Measurements from ENCODE around the gene EPHB3.
A peak's percentile ranks its signal among the peaks of the same experiment; 100 is the strongest.

Gene EPHB3

DNA sequence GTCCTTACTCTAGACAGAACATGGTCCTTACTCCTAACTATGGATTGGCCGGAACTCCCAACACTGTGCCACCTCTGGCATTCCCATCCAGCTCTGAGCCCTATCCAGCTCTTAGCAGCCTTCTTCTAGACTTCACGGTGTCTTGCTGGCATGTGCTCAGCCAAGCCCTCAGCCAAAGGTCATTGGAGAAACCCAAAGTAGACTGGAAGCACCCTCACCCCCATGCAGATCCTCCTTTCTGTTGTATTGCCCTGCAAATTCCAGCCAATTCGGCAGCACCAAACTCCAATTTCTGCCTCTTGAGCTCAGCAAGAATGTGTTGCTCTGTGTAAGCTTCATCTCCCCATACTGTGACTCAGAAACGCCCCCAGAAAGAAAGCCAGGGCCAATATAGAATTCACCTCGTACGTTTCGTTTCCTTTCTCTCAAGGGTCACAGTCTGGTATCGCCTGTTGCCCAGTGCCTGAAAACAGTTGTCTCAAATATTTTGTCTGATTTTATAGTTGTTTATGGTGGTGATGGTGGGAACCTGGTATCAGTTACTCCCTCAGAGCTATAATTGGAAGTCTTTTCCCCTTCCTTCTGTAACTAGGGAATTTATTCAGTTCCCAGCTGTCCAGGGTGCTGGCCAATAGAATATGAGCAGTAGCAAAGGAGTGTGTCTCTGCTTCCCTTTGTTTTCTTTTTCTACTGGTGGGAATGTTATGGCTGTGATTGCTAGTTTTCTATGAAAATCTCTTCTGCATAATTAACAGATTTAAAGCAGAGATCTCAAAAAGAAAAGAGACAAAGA lies 28.4 kb upstream of the EPHB3 start:
- Histone ChIP-seq H3K4me3 (ENCODE audit: low read depth in 1 of 2, low read length in 2 of 2) (no peak overlapping the region), H3K9me3 (ENCODE audit: control insufficient read depth in 1 of 2, low read length in 2 of 2) (no peaks in the 10 kb centered on the region), H3K36me3 (ENCODE audit: control insufficient read depth in 1 of 2, insufficient read depth in 2 of 2, low read length in 2 of 2) (no peaks in the 10 kb centered on the region), H3K27ac (ENCODE audit: low read length) (no peak overlapping the region), H3K4me1 (ENCODE audit: control insufficient read depth in 1 of 2, insufficient read depth in 2 of 2, low read length in 2 of 2) (no peaks in the 10 kb centered on the region), H3K27me3 (ENCODE audit: low read depth, low read length) (no peaks in the 10 kb centered on the region)

DNA sequence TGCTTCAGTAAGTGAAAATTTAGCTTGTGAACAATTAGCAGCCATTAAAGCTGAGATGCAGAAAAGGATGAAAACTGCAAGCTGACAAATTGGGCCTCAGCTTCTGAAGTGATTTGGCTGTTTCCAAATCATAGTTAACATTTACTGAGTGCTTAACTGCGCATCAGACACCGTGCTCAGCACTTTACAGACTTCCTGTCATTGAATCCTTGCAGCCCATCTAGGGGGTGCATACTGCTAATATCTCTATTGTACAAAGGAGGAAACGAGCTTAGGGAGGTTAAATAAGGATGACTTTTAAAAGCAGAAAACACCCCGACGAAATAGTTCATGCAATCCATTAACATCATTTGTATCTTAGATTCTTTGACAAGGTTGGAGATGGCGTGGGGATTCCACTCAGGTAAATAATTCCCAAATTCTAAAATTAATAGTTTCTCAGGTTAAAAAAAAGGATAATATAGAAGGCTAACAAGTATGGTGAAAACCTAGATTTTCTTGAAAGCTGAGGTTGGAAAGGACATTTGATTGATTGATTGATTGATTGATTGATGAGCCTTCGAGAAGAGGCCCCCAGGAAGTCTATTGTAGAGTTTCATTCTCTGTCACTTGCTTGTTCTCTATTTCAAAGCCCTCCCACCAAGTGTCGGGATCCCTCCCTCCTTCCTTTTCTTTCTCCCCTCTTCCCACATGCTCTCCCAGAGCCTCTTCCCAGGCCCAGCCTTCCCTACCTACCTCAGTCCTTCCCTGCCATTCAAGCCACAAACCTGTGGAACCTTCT lies 23.5 kb upstream of the EPHB3 start:
- Histone ChIP-seq H3K9me3 (ENCODE audit: control insufficient read depth in 1 of 2, low read length in 2 of 2) (no peaks in the 10 kb centered on the region), H3K27me3 (ENCODE audit: low read depth, low read length) (peaks cover 5% of the 10 kb centered on the region), H3K4me3 (ENCODE audit: low read depth in 1 of 2, low read length in 2 of 2) (no peak overlapping the region), H3K4me1 (ENCODE audit: control insufficient read depth in 1 of 2, insufficient read depth in 2 of 2, low read length in 2 of 2) (no peaks in the 10 kb centered on the region), H3K27ac (ENCODE audit: low read length) (no peak overlapping the region), H3K36me3 (ENCODE audit: control insufficient read depth in 1 of 2, insufficient read depth in 2 of 2, low read length in 2 of 2) (no peaks in the 10 kb centered on the region)

DNA sequence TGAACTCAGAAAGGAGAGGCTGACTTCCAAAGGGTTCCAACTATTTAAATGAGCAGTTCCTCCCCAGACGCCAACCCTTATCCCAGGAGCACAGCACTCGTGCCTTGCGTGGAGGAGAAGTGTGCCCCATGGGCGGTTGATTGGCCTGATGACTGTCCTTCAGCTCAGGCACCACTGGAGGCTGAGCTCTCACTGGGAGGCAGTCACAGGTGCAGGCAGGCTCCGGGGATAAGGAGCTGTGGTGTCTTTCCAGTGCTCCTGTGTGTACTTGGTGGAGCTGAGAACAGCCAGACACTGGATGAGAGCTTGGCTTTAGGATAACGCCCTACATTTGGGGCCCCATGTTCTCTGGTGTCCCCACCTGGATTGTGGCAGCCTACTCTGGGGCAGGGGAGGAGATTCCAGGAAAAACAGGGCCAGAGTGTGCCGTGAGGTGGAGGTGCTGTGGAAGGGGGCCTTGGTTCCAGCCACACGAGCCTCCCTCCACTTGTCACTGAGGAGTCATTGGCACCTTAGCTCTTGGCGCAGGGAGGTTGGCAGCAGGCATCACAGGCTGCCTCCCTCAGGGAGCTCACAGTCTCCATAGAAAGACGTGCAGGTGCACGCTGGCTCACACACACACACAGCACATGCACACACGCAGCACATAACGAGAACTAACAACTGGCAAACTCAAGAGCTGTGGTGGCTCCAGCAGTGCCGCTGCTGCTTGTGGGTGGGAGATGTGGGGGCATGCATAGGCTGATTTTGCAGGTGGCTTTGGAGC lies 22.7 kb upstream of the EPHB3 start:
- peaks cover 0 to 2% of the 10 kb centered on the region in 2 donors for H3K4me1 ChIP-seq (ENCODE audit: control insufficient read depth in 1 of 2, insufficient read depth in 2 of 2, low read length in 2 of 2)
- H3K4me3 ChIP-seq (ENCODE audit: low read depth in 1 of 2, low read length in 2 of 2): no peak overlapping the region
- H3K27ac ChIP-seq (ENCODE audit: low read length): no peak overlapping the region
- H3K36me3 ChIP-seq (ENCODE audit: control insufficient read depth in 1 of 2, insufficient read depth in 2 of 2, low read length in 2 of 2): no peaks in the 10 kb centered on the region
- peaks cover 5% of the 10 kb centered on the region for H3K27me3 ChIP-seq (ENCODE audit: low read depth, low read length)
- H3K9me3 ChIP-seq (ENCODE audit: control insufficient read depth in 1 of 2, low read length in 2 of 2): no peaks in the 10 kb centered on the region

DNA sequence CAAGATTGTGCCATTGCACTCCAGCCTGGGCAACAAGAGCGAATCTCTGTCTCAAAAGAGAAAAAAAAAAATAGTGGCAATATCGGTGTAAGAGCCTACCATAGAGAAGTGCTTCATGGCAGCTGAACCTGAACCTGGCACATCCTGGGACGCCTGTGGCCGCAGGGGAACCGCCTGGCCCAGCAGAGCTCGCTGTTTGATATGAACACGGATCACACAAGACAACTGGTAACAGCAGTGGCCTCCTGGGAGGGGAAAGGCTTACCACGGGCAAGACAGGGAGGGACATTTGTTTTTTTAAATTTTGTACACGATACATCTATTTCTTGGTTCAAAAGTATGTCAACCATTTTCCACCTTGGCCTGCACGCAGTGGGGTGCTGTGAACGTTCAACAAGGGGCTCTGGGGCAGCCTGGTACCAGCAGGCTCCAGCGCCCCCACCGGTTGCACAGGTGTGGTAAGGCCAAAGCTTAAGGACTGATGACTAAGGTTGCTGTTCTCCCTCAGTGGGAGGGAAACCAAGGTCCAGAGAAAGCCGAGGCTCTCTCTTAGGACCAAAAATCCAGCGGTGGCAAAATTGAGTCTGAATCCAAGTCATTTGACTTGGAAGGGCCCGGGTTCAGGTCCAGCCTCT lies 21.7 kb upstream of the EPHB3 start:
- H3K27me3 ChIP-seq (ENCODE audit: low read depth, low read length): peaks cover 5% of the 10 kb centered on the region

DNA sequence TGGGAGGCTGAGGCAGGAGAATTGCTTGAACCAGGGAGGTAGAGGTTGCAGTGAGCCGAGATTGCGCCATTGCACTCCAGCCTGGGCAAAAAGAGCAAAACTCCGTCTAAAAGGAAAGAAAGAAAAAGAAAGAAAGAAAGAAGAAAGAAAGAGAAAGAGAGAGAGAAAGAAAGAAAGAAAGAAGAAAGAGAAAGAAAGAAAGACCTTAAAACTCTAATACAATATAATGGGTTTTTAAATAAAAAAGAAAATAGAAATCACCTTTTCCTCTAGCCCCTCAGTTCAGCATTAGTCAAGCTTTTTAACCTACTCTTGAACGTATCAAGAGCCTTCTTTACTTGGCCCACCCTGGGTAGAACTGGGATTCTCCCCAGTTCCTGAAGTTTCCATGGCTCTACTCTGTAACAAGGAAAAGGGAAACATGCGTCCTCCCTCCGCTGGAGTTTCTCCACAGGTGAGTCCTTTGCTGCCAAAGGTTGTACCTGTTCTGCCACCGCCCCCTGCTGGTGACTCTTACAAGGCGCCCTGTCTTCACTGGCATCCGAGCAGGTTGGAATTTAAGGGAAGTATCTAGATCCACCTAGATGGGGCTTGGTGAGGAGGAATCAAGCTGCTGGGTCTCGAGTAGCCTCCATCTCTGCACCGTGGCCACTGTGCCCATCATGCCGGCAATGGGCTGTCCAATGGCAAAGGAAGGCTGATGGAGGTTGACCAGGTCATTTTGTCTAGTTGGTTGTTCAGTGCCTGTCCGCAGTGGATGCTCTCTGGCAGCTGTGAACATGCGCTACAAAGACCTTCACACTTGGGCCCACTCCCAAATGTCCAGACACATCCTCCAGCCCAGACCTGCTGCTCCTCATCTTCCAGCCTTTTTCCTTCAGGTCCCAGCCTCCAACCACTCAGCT lies 20.6 kb upstream of the EPHB3 start:
- no peaks in the 10 kb centered on the region for H3K36me3 ChIP-seq (ENCODE audit: control insufficient read depth in 1 of 2, insufficient read depth in 2 of 2, low read length in 2 of 2)
- H3K4me1 ChIP-seq (ENCODE audit: control insufficient read depth in 1 of 2, insufficient read depth in 2 of 2, low read length in 2 of 2): peaks cover 0 to 6% of the 10 kb centered on the region in 2 donors
- H3K9me3 ChIP-seq (ENCODE audit: control insufficient read depth in 1 of 2, low read length in 2 of 2): no peaks in the 10 kb centered on the region
- peaks cover 5% of the 10 kb centered on the region for H3K27me3 ChIP-seq (ENCODE audit: low read depth, low read length)
- no peak overlapping the region for H3K4me3 ChIP-seq (ENCODE audit: low read depth in 1 of 2, low read length in 2 of 2)
- no peak overlapping the region for H3K27ac ChIP-seq (ENCODE audit: low read length)

More for the DNA sequence above, 21.7 kb upstream of the EPHB3 start:
- H3K9me3 ChIP-seq (ENCODE audit: control insufficient read depth in 1 of 2, low read length in 2 of 2): no peaks in the 10 kb centered on the region
- H3K27ac ChIP-seq (ENCODE audit: low read length): no peak overlapping the region
- no peaks in the 10 kb centered on the region for H3K36me3 ChIP-seq (ENCODE audit: control insufficient read depth in 1 of 2, insufficient read depth in 2 of 2, low read length in 2 of 2)
- no peak overlapping the region for H3K4me3 ChIP-seq (ENCODE audit: low read depth in 1 of 2, low read length in 2 of 2)
- peaks cover 0 to 6% of the 10 kb centered on the region in 2 donors for H3K4me1 ChIP-seq (ENCODE audit: control insufficient read depth in 1 of 2, insufficient read depth in 2 of 2, low read length in 2 of 2)

DNA sequence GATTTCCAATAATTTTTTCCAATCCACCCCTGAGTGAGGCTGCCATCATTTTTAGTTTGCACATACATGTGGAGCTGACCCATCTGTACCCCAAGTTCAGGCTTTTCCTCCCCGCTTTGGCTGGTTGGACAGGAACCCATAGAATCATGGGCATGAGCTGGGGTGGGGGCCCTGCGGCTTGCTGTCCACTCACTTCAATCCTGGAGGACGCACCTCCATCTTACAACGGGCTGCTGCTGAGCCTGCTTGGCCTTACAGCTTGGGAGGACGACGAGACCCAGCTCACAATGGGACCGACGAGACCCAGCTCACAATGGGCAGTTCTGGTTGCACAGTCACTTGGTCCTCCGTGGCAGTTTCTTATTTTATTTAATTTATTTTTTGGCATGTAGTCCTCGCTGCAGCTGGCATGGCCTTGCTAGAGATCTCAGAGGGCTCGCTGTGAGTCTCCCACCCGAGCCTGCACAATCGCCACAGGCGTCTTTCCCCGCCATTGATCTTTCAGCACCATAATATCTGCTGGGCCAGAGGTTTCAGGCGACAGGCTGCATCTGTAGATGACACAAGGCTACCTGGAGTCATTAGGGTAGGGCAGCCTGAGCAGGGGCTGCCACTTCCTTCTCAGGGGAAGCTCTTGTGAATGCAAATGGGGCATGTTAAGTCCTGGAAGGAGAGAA lies 19.6 kb upstream of the EPHB3 start:
- no peak overlapping the region for H3K27ac ChIP-seq (ENCODE audit: low read length)
- H3K9me3 ChIP-seq (ENCODE audit: control insufficient read depth in 1 of 2, low read length in 2 of 2): no peaks in the 10 kb centered on the region
- no peak overlapping the region for H3K4me3 ChIP-seq (ENCODE audit: low read depth in 1 of 2, low read length in 2 of 2)
- peaks cover 0 to 6% of the 10 kb centered on the region in 2 donors for H3K4me1 ChIP-seq (ENCODE audit: control insufficient read depth in 1 of 2, insufficient read depth in 2 of 2, low read length in 2 of 2)
- H3K27me3 ChIP-seq (ENCODE audit: low read depth, low read length): peaks cover 5% of the 10 kb centered on the region
- no peaks in the 10 kb centered on the region for H3K36me3 ChIP-seq (ENCODE audit: control insufficient read depth in 1 of 2, insufficient read depth in 2 of 2, low read length in 2 of 2)

DNA sequence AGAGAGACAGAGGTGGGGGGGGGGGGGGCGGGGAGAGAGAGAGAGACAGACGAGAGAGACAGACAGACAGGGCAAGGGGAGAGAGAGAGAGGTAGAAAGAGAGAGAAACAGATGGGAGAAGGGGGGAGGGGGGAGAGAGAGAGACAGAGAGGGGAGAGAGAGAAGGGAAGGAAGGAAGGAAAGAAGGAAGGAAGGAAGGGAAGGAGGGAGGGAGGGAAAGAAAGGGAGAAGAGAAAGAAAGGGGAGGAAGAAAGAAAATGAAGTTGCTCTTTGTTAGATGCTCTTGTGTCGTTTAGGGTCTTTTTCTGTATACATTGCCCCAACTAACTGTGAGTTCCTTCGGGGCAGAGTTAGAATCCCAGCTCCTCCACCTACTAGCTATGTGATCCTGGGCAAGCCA lies 19.0 kb upstream of the EPHB3 start:
- Histone ChIP-seq H3K27me3 (ENCODE audit: low read depth, low read length) (peaks cover 5% of the 10 kb centered on the region), H3K27ac (ENCODE audit: low read length) (no peak overlapping the region), H3K4me3 (ENCODE audit: low read depth in 1 of 2, low read length in 2 of 2) (no peak overlapping the region), H3K36me3 (ENCODE audit: control insufficient read depth in 1 of 2, insufficient read depth in 2 of 2, low read length in 2 of 2) (no peaks in the 10 kb centered on the region), H3K4me1 (ENCODE audit: control insufficient read depth in 1 of 2, insufficient read depth in 2 of 2, low read length in 2 of 2) (peaks cover 0 to 6% of the 10 kb centered on the region in 2 donors), H3K9me3 (ENCODE audit: control insufficient read depth in 1 of 2, low read length in 2 of 2) (no peaks in the 10 kb centered on the region)

DNA sequence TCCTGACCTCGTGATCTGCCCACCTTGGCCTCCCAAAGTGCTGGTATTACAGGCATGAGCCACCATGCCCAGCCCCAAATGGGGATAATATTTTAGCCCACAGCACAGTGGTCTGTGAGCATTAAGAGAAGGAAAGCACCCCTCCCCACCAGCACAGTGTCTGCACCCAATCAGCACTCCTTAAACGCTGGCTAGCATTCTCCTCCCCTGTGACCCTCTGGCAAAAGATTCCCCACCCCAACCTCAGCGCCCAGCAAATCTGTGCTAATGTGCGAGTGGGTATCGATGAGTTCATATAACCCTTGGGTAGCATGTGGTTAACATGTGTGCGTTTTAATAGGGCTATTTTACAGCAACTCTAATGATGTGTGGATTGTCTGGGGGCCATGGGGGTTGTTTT lies 18.3 kb upstream of the EPHB3 start:
- no peaks in the 10 kb centered on the region for H3K36me3 ChIP-seq (ENCODE audit: control insufficient read depth in 1 of 2, insufficient read depth in 2 of 2, low read length in 2 of 2)
- peaks cover 0 to 6% of the 10 kb centered on the region in 2 donors for H3K4me1 ChIP-seq (ENCODE audit: control insufficient read depth in 1 of 2, insufficient read depth in 2 of 2, low read length in 2 of 2)
- H3K4me3 ChIP-seq (ENCODE audit: low read depth in 1 of 2, low read length in 2 of 2): no peak overlapping the region
- H3K27ac ChIP-seq (ENCODE audit: low read length): no peak overlapping the region
- H3K27me3 ChIP-seq (ENCODE audit: low read depth, low read length): peaks cover 5% of the 10 kb centered on the region
- no peaks in the 10 kb centered on the region for H3K9me3 ChIP-seq (ENCODE audit: control insufficient read depth in 1 of 2, low read length in 2 of 2)

DNA sequence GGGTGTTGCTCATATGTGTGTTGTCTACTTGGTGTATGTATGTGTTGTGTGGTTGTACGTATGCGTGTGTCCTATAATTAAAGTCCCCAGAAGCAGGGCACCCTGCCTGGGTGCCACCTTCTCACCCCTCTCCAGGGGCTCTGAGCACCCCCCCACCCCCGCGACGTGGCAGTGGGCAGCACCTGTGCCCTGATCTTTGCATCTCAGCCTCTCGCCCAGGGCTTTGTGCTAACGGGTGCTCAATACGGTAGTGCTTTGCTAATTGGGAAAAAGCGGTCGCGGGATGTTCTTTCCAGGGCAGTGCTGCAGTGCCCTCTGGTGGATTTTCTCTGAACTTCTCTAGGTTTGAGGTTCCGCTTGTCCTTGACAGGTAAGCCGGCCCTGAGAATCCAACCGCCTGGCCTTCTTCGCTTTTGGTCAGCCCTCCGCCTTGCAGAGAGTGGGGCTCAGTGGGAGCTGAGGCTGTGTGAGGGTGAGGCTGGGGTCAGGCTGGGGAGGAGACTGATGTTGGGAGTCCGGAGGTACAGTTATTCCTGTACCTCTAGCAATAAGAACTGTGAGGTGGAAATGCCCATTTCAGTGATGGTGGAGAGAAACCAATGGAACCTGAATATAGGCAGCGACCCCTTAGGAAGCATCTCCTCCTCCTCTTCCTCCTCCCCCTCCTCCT lies 17.6 kb upstream of the EPHB3 start:
- no peaks in the 10 kb centered on the region for H3K27me3 ChIP-seq (ENCODE audit: low read depth, low read length)
- no peak overlapping the region for H3K27ac ChIP-seq (ENCODE audit: low read length)
- no peaks in the 10 kb centered on the region for H3K36me3 ChIP-seq (ENCODE audit: control insufficient read depth in 1 of 2, insufficient read depth in 2 of 2, low read length in 2 of 2)
- peak overlapping the region in 1 of 2 donors; percentile 19 for H3K4me3 ChIP-seq (ENCODE audit: low read depth in 1 of 2, low read length in 2 of 2)
- H3K9me3 ChIP-seq (ENCODE audit: control insufficient read depth in 1 of 2, low read length in 2 of 2): no peaks in the 10 kb centered on the region
- H3K4me1 ChIP-seq (ENCODE audit: control insufficient read depth in 1 of 2, insufficient read depth in 2 of 2, low read length in 2 of 2): peaks cover 0 to 6% of the 10 kb centered on the region in 2 donors
